Muscle of arm (tissue), 12 donors: Measurements from ENCODE around the gene PHLPP1. TPM values are rescaled to one million over a fixed set of nuclear protein-coding genes. Genes with fewer than 3 reads are reported as not detected.

Source experiments
- DNase-seq: peaks from one replicate; pipeline ENCODE4 v3.0.0-alpha.2; 2013
- polyA plus RNA-seq, 12 donors: library from polyadenylated mRNA; unstranded; fragments of 120-200 nt; gene quantifications; one replicate each; pipeline ENCODE4 v1.2.1, GENCODE V29; 2013; ENCODE audit not compliant: insufficient read length in 12 of 12

PHLPP1 gene
- polyA plus RNA-seq, 12 donors = 7.3 to 12.0 (median 8.8) TPM; not detected in 1

GRCh38 chr18:62938487-62938886 is 223.1 kb downstream of the PHLPP1 start:
- no peak for DNase-seq

- DNase-seq = peak; percentile 21
These were observed 224.1 kb downstream of the PHLPP1 start for GRCh38 chr18:62939433-62939832.

GRCh38 chr18:62939926-62940325 is 224.6 kb downstream of the PHLPP1 start:
- no peak for DNase-seq

- no peak for DNase-seq
These were observed 227.2 kb downstream of the PHLPP1 start for GRCh38 chr18:62942578-62942977.

GRCh38 chr18:62944454-62944853 is 229.1 kb downstream of the PHLPP1 start:
- DNase-seq = no peak

GRCh38 chr18:62948788-62949187 is 233.4 kb downstream of the PHLPP1 start:
- DNase-seq = no peak

GRCh38 chr18:62950246-62950645 is 234.9 kb downstream of the PHLPP1 start:
- DNase-seq = no peak

- DNase-seq = no peak
These were observed 237.5 kb downstream of the PHLPP1 start for GRCh38 chr18:62952807-62953206.

- no peak for DNase-seq
These were observed 238.3 kb downstream of the PHLPP1 start for GRCh38 chr18:62953663-62954062.

- DNase-seq = no peak
These were observed 239.0 kb downstream of the PHLPP1 start for GRCh38 chr18:62954366-62954765.

GRCh38 chr18:62957885-62958472 is 242.6 kb downstream of the PHLPP1 start:
- no peak for DNase-seq

GRCh38 chr18:62959481-62959880 is 244.1 kb downstream of the PHLPP1 start:
- no peak for DNase-seq

GRCh38 chr18:62963507-62963906 is 248.2 kb downstream of the PHLPP1 start:
- no peak for DNase-seq

- no peak for DNase-seq
These were observed 249.1 kb downstream of the PHLPP1 start for GRCh38 chr18:62964432-62964831.

GRCh38 chr18:62967089-62967488 is 251.7 kb downstream of the PHLPP1 start:
- DNase-seq = no peak

- DNase-seq = no peak
These were observed 258.3 kb downstream of the PHLPP1 start for GRCh38 chr18:62973689-62974088.

- no peak for DNase-seq
These were observed 259.0 kb downstream of the PHLPP1 start for GRCh38 chr18:62974388-62974787.

GRCh38 chr18:62974928-62975675 is 259.8 kb downstream of the PHLPP1 start:
- DNase-seq = no peak

GRCh38 chr18:62975785-62976184 is 260.4 kb downstream of the PHLPP1 start:
- DNase-seq = no peak

- DNase-seq = no peak
These were observed 260.9 kb downstream of the PHLPP1 start for GRCh38 chr18:62976227-62976626.

GRCh38 chr18:62977512-62977911 is 262.2 kb downstream of the PHLPP1 start:
- no peak for DNase-seq

- DNase-seq = no peak
These were observed 263.1 kb downstream of the PHLPP1 start for GRCh38 chr18:62978251-62979049.

- no peak for DNase-seq
These were observed 263.8 kb downstream of the PHLPP1 start for GRCh38 chr18:62979176-62979575.
